ENCODE results near the gene RASA2.

RASA2 gene

DNA sequence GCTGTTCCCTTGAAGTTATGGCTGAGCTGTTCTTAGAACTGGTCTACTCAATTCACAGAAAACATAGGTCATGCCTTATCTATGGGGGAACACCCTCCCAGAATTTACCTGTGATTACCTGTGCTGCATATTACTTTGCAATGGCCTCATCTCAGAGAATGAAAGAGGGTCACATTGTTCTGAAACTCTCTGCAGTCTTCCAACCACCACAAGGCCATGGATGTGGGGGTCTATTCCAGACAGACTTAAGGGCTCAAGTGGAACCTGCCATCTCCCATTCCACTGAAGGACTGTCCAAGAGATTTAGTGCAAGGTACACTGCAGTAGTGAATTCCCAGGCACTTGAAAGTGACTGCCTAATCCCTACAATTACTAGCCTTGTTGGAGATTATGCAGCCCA, 40.1 kb upstream of the RASA2 start:
- TF ChIP-seq POLR2AphosphoS5 (IDR thresholded peaks at IDR 0.05; ENCODE audit: low read depth, low read length), result no peak
- FAIRE-seq (no peak), DNase-seq (ENCODE audit: insufficient read length, low spot score) (no peak)

DNA sequence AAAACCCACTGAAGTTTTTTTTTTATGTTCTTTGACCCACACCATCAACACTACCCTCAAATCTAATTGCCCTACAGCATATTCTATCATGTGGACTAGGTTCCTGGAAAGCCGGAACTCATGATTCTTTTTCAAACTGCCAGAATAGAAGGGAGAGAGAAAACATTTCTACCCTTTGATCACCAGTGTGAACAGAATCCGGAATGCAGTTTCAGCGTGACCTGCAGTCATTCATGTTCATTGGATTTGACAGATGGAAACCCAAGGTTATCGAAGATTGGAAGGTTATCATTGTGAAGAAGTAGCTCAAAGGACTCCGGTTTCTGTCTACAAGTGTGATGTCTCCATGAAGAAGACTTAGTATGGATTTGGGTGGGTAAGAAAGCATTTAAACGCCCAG, 39.4 kb upstream of the RASA2 start:
- FAIRE-seq (no peak), DNase-seq (ENCODE audit: insufficient read length, low spot score) (no peak)
- no peak for TF ChIP-seq SPI1 (IDR thresholded peaks at IDR 0.05; ENCODE audit: low read depth, low read length)

DNA sequence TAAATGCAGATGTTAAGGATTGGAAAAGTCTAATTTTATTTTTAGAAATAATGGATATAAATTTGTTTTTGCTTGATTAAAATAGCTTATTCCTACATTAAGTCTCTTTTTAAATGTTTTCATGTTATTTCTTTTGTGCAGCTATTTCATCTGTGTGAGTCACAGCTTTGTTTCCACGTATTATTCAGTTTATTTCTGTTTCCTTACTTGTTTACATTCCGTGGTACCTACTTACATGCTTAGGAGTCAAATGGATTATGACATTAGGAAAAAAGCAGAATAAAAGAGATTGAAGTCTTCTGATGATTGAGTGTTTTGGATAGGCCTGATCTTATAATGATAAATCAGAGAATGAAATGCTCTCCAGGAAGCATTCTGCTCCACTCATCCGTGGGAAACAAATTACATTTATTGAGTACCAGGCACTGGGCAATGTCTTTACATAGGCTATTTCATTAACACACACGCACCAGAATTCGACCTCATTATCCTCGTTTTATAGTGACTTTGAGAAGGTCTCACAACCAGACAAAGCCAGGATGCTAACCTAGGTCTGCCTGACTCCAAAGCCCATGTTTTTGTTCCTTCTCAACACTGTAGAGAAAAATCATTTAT, 38.1 kb upstream of the RASA2 start:
- FAIRE-seq, result no peak
- no peak for TF ChIP-seq POU2F2 (IDR thresholded peaks at IDR 0.05; ENCODE audit: low read depth, low read length)
- TF ChIP-seq POLR2AphosphoS5 (IDR thresholded peaks at IDR 0.05; ENCODE audit: low read depth, low read length), result no peak
- no peak for TF ChIP-seq TAF1 (IDR thresholded peaks at IDR 0.05; ENCODE audit: low read depth, low read length)
- no peak for TF ChIP-seq POLR2A (IDR thresholded peaks at IDR 0.05; ENCODE audit: low read depth, low read length)
- TF ChIP-seq SPI1 (IDR thresholded peaks at IDR 0.05; ENCODE audit: low read depth, low read length), result no peak
- no peak for TF ChIP-seq PAX5 (IDR thresholded peaks at IDR 0.05; ENCODE audit: insufficient read depth, low read length, severe bottlenecking)
- DNase-seq (ENCODE audit: insufficient read length, low spot score), result no peak

DNA sequence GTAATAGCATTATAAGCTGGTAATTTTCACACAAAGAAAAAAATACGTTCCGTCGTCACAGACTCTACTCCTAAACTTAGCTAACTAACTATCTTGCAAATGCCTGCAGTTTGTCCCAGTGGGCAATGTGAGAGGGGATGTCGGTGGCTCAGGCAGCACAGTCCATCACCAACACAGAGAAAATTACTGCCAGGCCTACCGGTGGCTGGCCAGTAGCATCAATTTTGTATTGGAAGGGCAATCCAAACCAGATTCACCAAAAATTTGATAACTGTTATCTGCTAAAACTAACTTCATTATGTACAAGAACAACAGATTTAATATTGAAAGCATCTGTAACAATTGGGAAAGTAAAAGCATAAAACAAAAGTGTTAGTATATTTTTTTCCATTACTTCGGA, 37.4 kb upstream of the RASA2 start:
- FAIRE-seq (no peak), DNase-seq (ENCODE audit: insufficient read length, low spot score) (no peak)
- TF ChIP-seq POU2F2 (IDR thresholded peaks at IDR 0.05; ENCODE audit: low read depth, low read length) (no peak), POLR2A (IDR thresholded peaks at IDR 0.05; ENCODE audit: low read depth, low read length) (no peak), SPI1 (IDR thresholded peaks at IDR 0.05; ENCODE audit: low read depth, low read length) (no peak), PAX5 (IDR thresholded peaks at IDR 0.05; ENCODE audit: insufficient read depth, low read length, severe bottlenecking) (no peak), TAF1 (IDR thresholded peaks at IDR 0.05; ENCODE audit: low read depth, low read length) (no peak), POLR2AphosphoS5 (IDR thresholded peaks at IDR 0.05; ENCODE audit: low read depth, low read length) (no peak)

DNA sequence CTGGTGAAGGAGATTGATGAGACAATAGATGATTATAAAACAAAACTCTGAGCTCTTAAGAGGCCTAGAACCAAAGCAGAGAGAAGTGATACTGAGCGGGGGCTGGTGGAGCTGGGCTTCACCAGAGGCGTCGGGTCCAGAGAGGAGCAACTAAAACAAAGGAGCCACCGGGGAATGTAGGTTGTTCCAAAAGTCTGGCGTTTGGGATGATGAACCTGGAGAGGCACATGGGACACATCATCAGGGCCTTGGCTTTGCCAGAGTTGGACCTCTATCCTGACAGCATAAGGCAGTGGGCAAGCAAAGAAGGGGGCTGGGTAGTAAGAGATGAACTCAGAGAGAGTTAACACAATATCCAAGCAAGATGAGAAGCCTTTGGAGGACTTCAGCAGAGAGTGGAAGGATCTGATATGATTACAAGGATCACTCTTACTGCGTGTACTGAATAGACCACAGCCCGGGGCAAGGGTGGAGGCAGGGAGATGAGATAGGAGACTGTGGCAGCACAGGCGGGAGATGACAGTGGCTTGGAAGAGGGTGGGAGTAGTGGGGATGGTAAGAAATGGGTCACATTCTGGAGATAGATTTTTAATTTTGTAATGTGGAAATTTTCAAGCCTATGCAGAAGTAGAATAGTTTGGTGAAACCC, 36.0 kb upstream of the RASA2 start:
- DNase-seq (ENCODE audit: insufficient read length, low spot score), result no peak
- no peak for FAIRE-seq
- TF ChIP-seq SPI1 (IDR thresholded peaks at IDR 0.05; ENCODE audit: low read depth, low read length) (peak; percentile 28; the same call in 1 of the 2 replicates), POLR2A (IDR thresholded peaks at IDR 0.05; ENCODE audit: low read depth, low read length) (no peak)

DNA sequence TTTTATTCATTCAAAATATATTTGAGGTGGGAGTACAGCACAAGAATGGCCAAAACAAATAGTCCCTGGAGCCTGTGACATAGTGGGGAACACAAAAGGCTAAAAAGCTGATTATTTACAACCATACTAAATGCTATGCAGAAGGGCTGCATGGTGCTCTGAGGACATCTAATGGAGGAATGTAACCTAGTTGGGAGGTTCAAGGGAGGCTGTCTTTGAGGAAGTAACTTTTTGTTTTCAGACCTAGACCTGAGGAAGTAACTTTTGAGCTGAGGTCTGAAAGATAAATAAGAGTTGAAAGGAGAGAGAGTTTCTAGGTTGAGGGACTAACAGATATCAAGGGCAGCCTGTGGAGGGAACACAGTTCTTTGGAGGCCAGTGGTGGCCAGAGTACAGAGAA, 34.8 kb upstream of the RASA2 start:
- DNase-seq (ENCODE audit: insufficient read length, low spot score) (peak; percentile 36), FAIRE-seq (peak; percentile 90)
- TF ChIP-seq POU2F2 (IDR thresholded peaks at IDR 0.05; ENCODE audit: low read depth, low read length) (0 out of 2 replicates have a peak, but pooled peaks have one; percentile 38), SPI1 (IDR thresholded peaks at IDR 0.05; ENCODE audit: low read depth, low read length) (no peak), TAF1 (IDR thresholded peaks at IDR 0.05; ENCODE audit: low read depth, low read length) (no peak)

DNA sequence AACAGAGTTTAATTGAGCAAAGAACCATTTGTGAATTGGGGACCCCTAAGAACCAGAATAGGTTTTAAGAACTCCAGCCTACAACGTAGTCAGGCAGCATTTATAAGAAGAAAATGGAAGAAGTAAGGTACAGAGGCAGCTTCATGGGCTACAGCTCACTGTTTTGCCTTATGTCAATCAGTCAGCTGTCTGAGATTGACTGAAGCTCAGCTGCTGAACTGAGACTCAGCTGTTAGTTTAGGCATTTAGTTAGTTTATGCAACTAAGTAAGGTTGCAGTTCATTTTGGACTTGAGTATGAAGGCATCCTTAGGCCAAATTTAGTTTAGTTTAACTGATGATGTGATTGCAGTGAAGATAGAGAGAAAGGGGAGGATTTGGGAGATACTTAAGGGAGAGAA, 34.1 kb upstream of the RASA2 start:
- no peak for FAIRE-seq
- no peak for DNase-seq (ENCODE audit: insufficient read length, low spot score)
- TF ChIP-seq TAF1 (IDR thresholded peaks at IDR 0.05; ENCODE audit: low read depth, low read length) (no peak), POU2F2 (IDR thresholded peaks at IDR 0.05; ENCODE audit: low read depth, low read length) (no peak), PAX5 (IDR thresholded peaks at IDR 0.05; ENCODE audit: insufficient read depth, low read length, severe bottlenecking) (no peak), POLR2A (IDR thresholded peaks at IDR 0.05; ENCODE audit: low read depth, low read length) (no peak), POLR2AphosphoS5 (IDR thresholded peaks at IDR 0.05; ENCODE audit: low read depth, low read length) (no peak), SPI1 (IDR thresholded peaks at IDR 0.05; ENCODE audit: low read depth, low read length) (no peak)

DNA sequence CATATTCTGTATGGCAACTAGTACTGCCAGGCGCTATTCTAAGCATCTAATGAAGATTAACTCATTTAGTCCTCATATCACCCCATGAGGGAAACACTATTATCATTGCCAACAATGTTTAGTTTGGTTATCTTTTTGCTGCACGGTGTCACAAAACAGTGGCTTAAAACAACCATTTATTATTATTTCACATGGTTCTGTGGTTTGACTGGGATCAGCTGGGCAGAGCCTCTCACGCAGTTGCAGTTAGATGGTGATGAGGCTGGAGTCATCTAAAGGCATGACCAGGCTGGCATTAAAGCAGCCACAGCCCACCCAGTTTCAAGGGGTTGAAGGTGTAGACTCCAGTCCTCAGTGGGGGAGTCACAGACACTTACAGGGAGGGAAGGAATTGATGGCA, 32.8 kb upstream of the RASA2 start:
- no peak for TF ChIP-seq TAF1 (IDR thresholded peaks at IDR 0.05; ENCODE audit: low read depth, low read length)
- no peak for TF ChIP-seq PAX5 (IDR thresholded peaks at IDR 0.05; ENCODE audit: insufficient read depth, low read length, severe bottlenecking)
- no peak for TF ChIP-seq SPI1 (IDR thresholded peaks at IDR 0.05; ENCODE audit: low read depth, low read length)
- no peak for TF ChIP-seq POLR2AphosphoS5 (IDR thresholded peaks at IDR 0.05; ENCODE audit: low read depth, low read length)
- TF ChIP-seq POU2F2 (IDR thresholded peaks at IDR 0.05; ENCODE audit: low read depth, low read length), result no peak
- DNase-seq (ENCODE audit: insufficient read length, low spot score), result no peak
- FAIRE-seq, result no peak

DNA sequence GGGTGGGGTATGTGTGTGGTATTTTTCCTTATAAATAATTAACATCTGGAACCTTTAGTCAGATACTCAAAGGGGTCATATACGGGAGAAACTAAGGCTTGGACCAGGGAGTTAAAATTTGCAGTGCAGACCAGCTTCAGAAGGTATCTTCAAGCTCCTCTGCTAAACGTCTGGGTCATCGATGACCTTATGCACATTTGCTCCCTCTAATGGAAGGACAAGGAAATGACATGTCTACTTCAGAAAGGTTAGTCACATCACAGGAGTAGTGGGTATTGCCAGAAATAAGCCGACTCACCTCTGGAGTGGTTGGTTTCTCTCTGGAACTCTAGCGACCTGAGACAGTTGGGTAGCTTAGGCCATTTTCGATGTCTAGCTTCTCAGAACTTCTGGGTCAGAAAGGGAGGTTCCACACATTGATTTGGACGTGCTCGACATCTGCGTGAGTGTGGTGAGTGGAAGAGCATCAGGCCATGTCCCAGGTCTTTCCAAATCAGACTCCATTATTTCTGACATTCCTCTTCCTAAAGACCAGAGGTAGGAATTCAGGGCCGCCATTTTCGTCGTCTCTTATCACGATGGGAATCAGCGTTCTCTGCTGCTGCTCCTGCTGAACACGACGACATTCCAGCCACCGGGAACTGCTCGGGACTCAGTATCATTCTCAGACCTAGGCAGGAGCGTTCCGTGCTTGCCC, 31.8 kb upstream of the RASA2 start:
- TF ChIP-seq POU2F2 (IDR thresholded peaks at IDR 0.05; ENCODE audit: low read depth, low read length), result no peak
- TF ChIP-seq PAX5 (IDR thresholded peaks at IDR 0.05; ENCODE audit: insufficient read depth, low read length, severe bottlenecking), result no peak
- no peak for TF ChIP-seq POLR2AphosphoS5 (IDR thresholded peaks at IDR 0.05; ENCODE audit: low read depth, low read length)
- TF ChIP-seq POLR2A (IDR thresholded peaks at IDR 0.05; ENCODE audit: low read depth, low read length), result no peak
- no peak for TF ChIP-seq TAF1 (IDR thresholded peaks at IDR 0.05; ENCODE audit: low read depth, low read length)
- TF ChIP-seq SPI1 (IDR thresholded peaks at IDR 0.05; ENCODE audit: low read depth, low read length), result no peak
- DNase-seq (ENCODE audit: insufficient read length, low spot score), result peak; percentile 63
- peak; percentile 84 for FAIRE-seq

DNA sequence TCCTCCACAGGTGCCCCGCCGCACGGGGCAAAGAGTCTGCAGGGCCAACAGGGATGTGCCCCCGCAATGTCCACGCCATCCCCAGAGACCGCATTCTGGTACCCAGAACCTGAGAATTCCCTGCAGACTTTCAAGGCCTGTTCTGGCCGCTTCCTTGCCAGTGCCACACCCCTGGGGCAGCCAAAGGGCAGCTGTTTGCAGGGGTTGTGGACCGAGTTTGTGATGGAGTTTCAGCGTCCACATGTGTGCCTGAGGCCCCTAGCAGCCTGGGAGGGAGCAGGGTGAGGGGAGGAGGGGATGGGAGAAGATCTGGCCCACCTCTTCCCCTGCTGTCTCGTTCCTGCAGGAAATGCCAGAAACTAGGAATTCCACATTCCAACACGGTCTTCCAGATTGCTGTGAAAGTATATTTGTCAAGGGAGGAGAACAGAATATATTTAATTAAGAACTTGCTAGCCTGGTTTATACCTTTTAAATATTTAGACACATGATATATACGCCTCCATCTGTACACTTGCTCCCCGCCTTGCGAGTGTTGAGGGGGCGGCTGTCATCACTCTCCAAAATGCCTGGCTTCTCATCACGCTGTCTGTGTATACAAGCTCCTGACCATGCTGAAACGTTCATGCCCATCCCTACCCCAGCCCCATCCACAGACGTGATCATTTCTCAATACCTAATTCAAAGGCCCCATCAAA, 31.1 kb upstream of the RASA2 start:
- TF ChIP-seq TAF1 (IDR thresholded peaks at IDR 0.05; ENCODE audit: low read depth, low read length), result no peak
- TF ChIP-seq POU2F2 (IDR thresholded peaks at IDR 0.05; ENCODE audit: low read depth, low read length), result no peak
- TF ChIP-seq POLR2AphosphoS5 (IDR thresholded peaks at IDR 0.05; ENCODE audit: low read depth, low read length), result no peak
- TF ChIP-seq SPI1 (IDR thresholded peaks at IDR 0.05; ENCODE audit: low read depth, low read length), result no peak
- TF ChIP-seq PAX5 (IDR thresholded peaks at IDR 0.05; ENCODE audit: insufficient read depth, low read length, severe bottlenecking), result no peak
- no peak for TF ChIP-seq POLR2A (IDR thresholded peaks at IDR 0.05; ENCODE audit: low read depth, low read length)
- FAIRE-seq (no peak), DNase-seq (ENCODE audit: insufficient read length, low spot score) (no peak)
